H9 (cell line): Measurements from ENCODE around the gene CCDC80. TPM values are rescaled to one million over a fixed set of nuclear protein-coding genes. Genes with fewer than 3 reads are reported as not detected.

Source experiments
- DNase-seq: peaks from one replicate; pipeline ENCODE4 v3.0.0-alpha.2; 2017
- H2AFZ ChIP-seq: one replicate; pipeline ENCODE4 v1.6.1; 2013; ENCODE audit warnings: mild to moderate bottlenecking, low read length, control low read depth, moderate library complexity
- H2AK5ac ChIP-seq: 2 replicates; pipeline ENCODE4 v1.6.1; 2013; ENCODE audit warnings: low read length, control low read depth, mixed read lengths; ENCODE audit not compliant: insufficient read length
- H2BK120ac ChIP-seq: one replicate; pipeline ENCODE4 v1.6.1; 2013; ENCODE audit warnings: low read depth, mild to moderate bottlenecking, low read length, control low read depth, inconsistent platforms; ENCODE audit not compliant: poor library complexity, severe bottlenecking
- H2BK12ac ChIP-seq: 2 replicates; pipeline ENCODE4 v1.6.1; 2013; ENCODE audit warnings: low read length, control low read depth, mixed read lengths, low read depth; ENCODE audit not compliant: insufficient read length
- H2BK15ac ChIP-seq: 2 replicates; pipeline ENCODE4 v1.6.1; 2013; ENCODE audit warnings: low read depth, low read length, control low read depth
- H2BK20ac ChIP-seq: one replicate; pipeline ENCODE4 v1.6.1; 2013; ENCODE audit warnings: low read depth, mild to moderate bottlenecking, low read length, control low read depth, inconsistent platforms; ENCODE audit not compliant: poor library complexity, severe bottlenecking
- H2BK5ac ChIP-seq: 2 replicates; pipeline ENCODE4 v1.6.1; 2013; ENCODE audit warnings: low read length, control low read depth, mixed read lengths; ENCODE audit not compliant: insufficient read length
- H3K14ac ChIP-seq: 2 replicates; pipeline ENCODE4 v1.6.1; 2013; ENCODE audit warnings: low read length, control low read depth; ENCODE audit not compliant: insufficient read depth
- H3K18ac ChIP-seq: 2 replicates; pipeline ENCODE4 v1.6.1; 2013; ENCODE audit warnings: low read depth, mild to moderate bottlenecking, mixed read lengths, low read length, control low read depth; ENCODE audit not compliant: insufficient read length
- H3K23ac ChIP-seq: 2 replicates; pipeline ENCODE4 v1.6.1; 2013; ENCODE audit warnings: low read length, control low read depth, mixed read lengths, low read depth; ENCODE audit not compliant: insufficient read length
- H3K23me2 ChIP-seq: 2 replicates; pipeline ENCODE4 v1.6.1; 2013; ENCODE audit warnings: low read depth, mild to moderate bottlenecking, mixed read lengths, low read length, control low read depth; ENCODE audit not compliant: insufficient read length, poor library complexity, severe bottlenecking
- H3K27ac ChIP-seq: 2 replicates; pipeline ENCODE4 v1.5.1; 2013; ENCODE audit warnings: low read length, control low read depth, mixed read lengths, low read depth; ENCODE audit not compliant: insufficient read length
- H3K27me3 ChIP-seq: 2 replicates; pipeline ENCODE4 v1.6.1; 2013; ENCODE audit warnings: low read length, control low read depth, inconsistent platforms; ENCODE audit not compliant: insufficient read depth
- H3K4ac ChIP-seq: 2 replicates; pipeline ENCODE4 v1.6.1; 2013; ENCODE audit warnings: low read depth, mild to moderate bottlenecking, control low read depth, inconsistent platforms, low read length, moderate library complexity
- H3K4me1 ChIP-seq: 2 replicates; pipeline ENCODE4 v1.6.1; 2013; ENCODE audit warnings: low read length, control low read depth, inconsistent platforms; ENCODE audit not compliant: insufficient read depth
- H3K4me2 ChIP-seq: 2 replicates; pipeline ENCODE4 v1.6.1; 2013; ENCODE audit warnings: low read length, control low read depth, mixed read lengths; ENCODE audit not compliant: insufficient read length, insufficient read depth
- H3K56ac ChIP-seq: 2 replicates; pipeline ENCODE4 v1.6.1; 2013; ENCODE audit warnings: low read depth, mild to moderate bottlenecking, mixed read lengths, low read length, control low read depth; ENCODE audit not compliant: insufficient read length
- H3K79me1 ChIP-seq: 2 replicates; pipeline ENCODE4 v1.6.1; 2013; ENCODE audit warnings: low read depth, mild to moderate bottlenecking, moderate library complexity, low read length, control low read depth, inconsistent platforms; ENCODE audit not compliant: insufficient read depth, poor library complexity, severe bottlenecking
- H3K79me2 ChIP-seq: 2 replicates; pipeline ENCODE4 v1.6.1; 2013; ENCODE audit warnings: low read length, control low read depth, inconsistent platforms; ENCODE audit not compliant: insufficient read depth
- H3K9ac ChIP-seq: 2 replicates; pipeline ENCODE4 v1.6.1; 2013; ENCODE audit warnings: low read length, control low read depth, mixed read lengths; ENCODE audit not compliant: insufficient read length; ENCODE audit errors: extremely low read depth
- H3K9me3 ChIP-seq: one replicate; pipeline ENCODE4 v1.6.1; 2013; ENCODE audit warnings: low read depth, low read length, inconsistent platforms; ENCODE audit not compliant: control insufficient read depth
- H3T11ph ChIP-seq: one replicate; pipeline ENCODE4 v1.6.1; 2013; ENCODE audit warnings: mild to moderate bottlenecking, low read length, control low read depth, inconsistent platforms
- H4K20me1 ChIP-seq: one replicate; pipeline ENCODE4 v1.6.1; 2013; ENCODE audit not compliant: control insufficient read depth, insufficient read length, insufficient read depth
- H4K5ac ChIP-seq: 2 replicates; pipeline ENCODE4 v1.6.1; 2013; ENCODE audit warnings: low read depth, mild to moderate bottlenecking, mixed read lengths, low read length, control low read depth; ENCODE audit not compliant: insufficient read length
- H4K8ac ChIP-seq: replicated peaks from 2 replicates; pipeline ENCODE4 v1.6.1; 2013; ENCODE audit warnings: low read length, control low read depth, mixed read lengths, low read depth; ENCODE audit not compliant: insufficient read length
- H4K91ac ChIP-seq: 2 replicates; pipeline ENCODE4 v1.6.1; 2013; ENCODE audit warnings: low read depth, mild to moderate bottlenecking, moderate library complexity, mixed read lengths, low read length, control low read depth; ENCODE audit not compliant: insufficient read length
- H3K27ac Mint-ChIP-seq, 3 experiments: 2 replicates in 2 of 3; 3 replicates in 1 of 3; pipeline ENCODE4 v1.8.0; 2020 to 2021; ENCODE audit warnings: mixed read lengths in 3 of 3, mild to moderate bottlenecking in 1 of 3, moderate library complexity in 1 of 3
- H3K27me3 Mint-ChIP-seq: 2 replicates; pipeline ENCODE4 v1.8.0; 2021; ENCODE audit warnings: low read depth, mild to moderate bottlenecking, moderate library complexity, mixed read lengths
- H3K36me3 Mint-ChIP-seq, 3 experiments: 2 replicates in 2 of 3; 3 replicates in 1 of 3; pipeline ENCODE4 v1.8.0; 2020 to 2021; ENCODE audit warnings: low read depth in 3 of 3, mixed read lengths in 3 of 3; ENCODE audit not compliant: insufficient read depth in 1 of 3
- H3K4me1 Mint-ChIP-seq, 2 experiments: 2 replicates each; pipeline ENCODE4 v1.8.0; 2020; ENCODE audit warnings: mixed read lengths in 2 of 2
- H3K4me3 Mint-ChIP-seq, 2 experiments: 2 replicates in 1 of 2; 3 replicates in 1 of 2; pipeline ENCODE4 v1.8.0; 2020 to 2021; ENCODE audit warnings: mild to moderate bottlenecking in 2 of 2, mixed read lengths in 2 of 2, moderate library complexity in 1 of 2
- H3K9me3 Mint-ChIP-seq, 2 experiments: 2 replicates in 1 of 2; 3 replicates in 1 of 2; pipeline ENCODE4 v1.8.0; 2020; ENCODE audit warnings: mild to moderate bottlenecking in 2 of 2, mixed read lengths in 2 of 2, moderate library complexity in 1 of 2
- CTCF ChIP-seq: fragments of 200-600 bp; sonication (generic); conservative IDR thresholded peaks from 3 replicates; pipeline ENCODE4 v1.8.0; 2021; ENCODE audit warnings: antibody characterized with exemption, mild to moderate bottlenecking
- WGBS: extraction: QIAGEN DNeasy Blood & Tissue Kit; methylation state at CpG from one replicate; pipeline ENCODE4 v1.1.7; 2013; ENCODE audit warnings: missing lambda C conversion rate, low lambda C conversion rate, mixed read lengths; ENCODE audit not compliant: insufficient read length; ENCODE audit errors: extremely low coverage; 5-methylcytosine and 5-hydroxymethylcytosine counted together
- total RNA-seq: library from RNA; stranded (reverse); gene quantifications from 2 replicates; pipeline ENCODE4 v1.2.1, GENCODE V29; 2021

Gene CCDC80
- total RNA-seq, 1 experiment from 2014 or later, result 5.4 TPM

GRCh38 chr3:112689989-112690388 lies 49.0 kb upstream of the CCDC80 start:
- H4K5ac ChIP-seq, result no peak overlapping the region
- no peak overlapping the region for H3T11ph ChIP-seq
- no peak overlapping the region for H2AFZ ChIP-seq
- no peak overlapping the region for H2BK20ac ChIP-seq
- H2BK5ac ChIP-seq, result no peak overlapping the region
- no peaks in the 10 kb centered on the region for H3K79me2 ChIP-seq
- no CpG with 5 or more reads among the region's 2 CpGs for WGBS
- H2BK12ac ChIP-seq, result no peak overlapping the region
- no peak overlapping the region for H2BK15ac ChIP-seq
- H3K4me2 ChIP-seq, result no peak overlapping the region
- Mint-ChIP-seq H3K4me1 (peaks cover 41 to 48% of the 10 kb centered on the region in 2 experiments), H3K9me3 (peaks cover 6 to 9% of the 10 kb centered on the region in 2 experiments; a peak in 4 of 5 replicates), H3K27me3 (no peaks in the 10 kb centered on the region; the same call in none of the 2 replicates), H3K4me3 (no peak overlapping the region), H3K36me3 (peaks cover 8 to 18% (median 9%) of the 10 kb centered on the region in 3 experiments), H3K27ac (no peak overlapping the region)
- no peak overlapping the region for H3K27ac ChIP-seq
- H3K9me3 ChIP-seq, result no peaks in the 10 kb centered on the region
- no peak overlapping the region for H4K91ac ChIP-seq
- no peak overlapping the region for H3K4ac ChIP-seq
- peaks cover 7% of the 10 kb centered on the region; the same call in 1 of the 2 replicates for H3K4me1 ChIP-seq
- H3K27me3 ChIP-seq, result no peaks in the 10 kb centered on the region
- TF ChIP-seq CTCF, result no peak
- no peaks in the 10 kb centered on the region for H3K79me1 ChIP-seq
- H4K20me1 ChIP-seq, result no peaks in the 10 kb centered on the region
- H3K56ac ChIP-seq, result no peak overlapping the region
- no peak for DNase-seq
- no peak overlapping the region for H3K23ac ChIP-seq
- H2BK120ac ChIP-seq, result no peak overlapping the region
- H4K8ac ChIP-seq, result no peak overlapping the region
- no peak overlapping the region for H3K18ac ChIP-seq
- no peak overlapping the region for H3K14ac ChIP-seq
- H2AK5ac ChIP-seq, result no peak overlapping the region
- no peak overlapping the region for H3K9ac ChIP-seq
- H3K23me2 ChIP-seq, result no peaks in the 10 kb centered on the region
